ENCODE results near the gene LDLRAD3. TPM values are rescaled to one million over a fixed set of nuclear protein-coding genes. Genes with fewer than 3 reads are reported as not detected.

The LDLRAD3 gene
- total RNA-seq, 1 experiment from 2014 or later: 12.1 TPM

DNA sequence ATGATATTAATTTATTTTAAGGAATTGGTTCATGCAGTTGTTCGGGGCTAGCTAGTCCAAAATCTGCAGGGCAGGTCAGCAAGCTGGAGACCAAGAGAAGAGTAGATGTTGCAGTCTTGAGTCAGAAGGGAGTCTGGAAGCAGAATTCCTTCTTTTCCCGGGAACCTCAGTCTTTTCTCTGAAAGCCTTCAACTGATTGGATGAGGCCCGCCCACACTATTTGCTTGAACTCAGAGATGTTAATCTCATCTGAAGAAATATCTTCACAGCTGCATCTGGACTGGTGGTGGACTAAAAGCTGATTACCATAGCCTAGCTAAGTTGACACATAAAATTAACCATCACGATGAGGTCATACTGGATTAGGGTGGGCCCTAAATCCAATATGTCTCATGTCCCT is 223.2 kb downstream of the LDLRAD3 start:
- Histone ChIP-seq H2AK5ac (ENCODE audit: insufficient read length, low read length) (no peak overlapping the region), H2BK15ac (ENCODE audit: low read depth, low read length) (no peak overlapping the region), H3K27ac (ENCODE audit: insufficient read length, low read depth, low read length) (no peak overlapping the region), H2BK5ac (ENCODE audit: insufficient read length, low read length) (no peak overlapping the region), H2AFZ (ENCODE audit: low read length) (no peak overlapping the region), H3K18ac (ENCODE audit: insufficient read length, low read depth, low read length) (no peak overlapping the region), H3K9ac (ENCODE audit: extremely low read depth, insufficient read length, low read length) (no peak overlapping the region), H2BK20ac (ENCODE audit: low read depth, low read length, poor library complexity, severe bottlenecking) (no peak overlapping the region), H3K27me3 (ENCODE audit: insufficient read depth, low read length) (no peaks in the 10 kb centered on the region), H3K56ac (ENCODE audit: insufficient read length, low read depth, low read length) (no peak overlapping the region), H3K14ac (ENCODE audit: insufficient read depth, low read length) (no peak overlapping the region), H3K23me2 (ENCODE audit: insufficient read length, low read depth, low read length, poor library complexity, severe bottlenecking) (no peaks in the 10 kb centered on the region), H3K9me3 (ENCODE audit: control insufficient read depth, low read depth, low read length) (no peaks in the 10 kb centered on the region), H2BK12ac (ENCODE audit: insufficient read length, low read depth, low read length) (no peak overlapping the region), H4K20me1 (ENCODE audit: control insufficient read depth, insufficient read depth, insufficient read length) (no peaks in the 10 kb centered on the region), H3K23ac (ENCODE audit: insufficient read length, low read depth, low read length) (no peak overlapping the region), H4K8ac (replicated peaks; ENCODE audit: insufficient read length, low read depth, low read length) (no peak overlapping the region), H2BK120ac (ENCODE audit: low read depth, low read length, poor library complexity, severe bottlenecking) (no peak overlapping the region), H3K79me2 (ENCODE audit: insufficient read depth, low read length) (no peaks in the 10 kb centered on the region), H3K79me1 (ENCODE audit: insufficient read depth, low read depth, low read length, poor library complexity, severe bottlenecking) (no peaks in the 10 kb centered on the region), H3T11ph (ENCODE audit: low read length) (no peak overlapping the region), H3K4me1 (ENCODE audit: insufficient read depth, low read length) (peaks cover 6% of the 10 kb centered on the region; the same call in 1 of the 2 replicates), H4K91ac (ENCODE audit: insufficient read length, low read depth, low read length) (no peak overlapping the region), H3K4me2 (ENCODE audit: insufficient read depth, insufficient read length, low read length) (no peak overlapping the region), H3K4ac (ENCODE audit: low read depth, low read length) (no peak overlapping the region), H4K5ac (ENCODE audit: insufficient read length, low read depth, low read length) (no peak overlapping the region)
- TF ChIP-seq, protein P1, sequence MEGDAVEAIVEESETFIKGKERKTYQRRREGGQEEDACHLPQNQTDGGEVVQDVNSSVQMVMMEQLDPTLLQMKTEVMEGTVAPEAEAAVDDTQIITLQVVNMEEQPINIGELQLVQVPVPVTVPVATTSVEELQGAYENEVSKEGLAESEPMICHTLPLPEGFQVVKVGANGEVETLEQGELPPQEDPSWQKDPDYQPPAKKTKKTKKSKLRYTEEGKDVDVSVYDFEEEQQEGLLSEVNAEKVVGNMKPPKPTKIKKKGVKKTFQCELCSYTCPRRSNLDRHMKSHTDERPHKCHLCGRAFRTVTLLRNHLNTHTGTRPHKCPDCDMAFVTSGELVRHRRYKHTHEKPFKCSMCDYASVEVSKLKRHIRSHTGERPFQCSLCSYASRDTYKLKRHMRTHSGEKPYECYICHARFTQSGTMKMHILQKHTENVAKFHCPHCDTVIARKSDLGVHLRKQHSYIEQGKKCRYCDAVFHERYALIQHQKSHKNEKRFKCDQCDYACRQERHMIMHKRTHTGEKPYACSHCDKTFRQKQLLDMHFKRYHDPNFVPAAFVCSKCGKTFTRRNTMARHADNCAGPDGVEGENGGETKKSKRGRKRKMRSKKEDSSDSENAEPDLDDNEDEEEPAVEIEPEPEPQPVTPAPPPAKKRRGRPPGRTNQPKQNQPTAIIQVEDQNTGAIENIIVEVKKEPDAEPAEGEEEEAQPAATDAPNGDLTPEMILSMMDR (conservative IDR thresholded peaks at IDR 0.05): no peak
- no peak for DNase-seq
- Mint-ChIP-seq H3K27me3 (ENCODE audit: low read depth) (no peaks in the 10 kb centered on the region), H3K27ac (no peak overlapping the region), H3K36me3 (ENCODE audit: insufficient read depth in 1 of 3, low read depth in 3 of 3) (peaks cover 0 to 8% (median 3%) of the 10 kb centered on the region in 3 experiments; a peak in 3 of 7 replicates), H3K4me1 (peaks cover 15 to 20% of the 10 kb centered on the region in 2 experiments), H3K4me3 (no peak overlapping the region), H3K9me3 (peaks cover 8 to 9% of the 10 kb centered on the region in 2 experiments; a peak in 1 of 5 replicates)
- 100% methylated on average over 1 of the region's 4 CpGs for WGBS (ENCODE audit: extremely low coverage, insufficient read length, low lambda C conversion rate)
